Common myeloid progenitor, CD34-positive (primary cell): ENCODE results near the gene PPP2R5C.

ENCODE experiments used
- CTCF ChIA-PET: fragments of 350-600 bp; sonication (Branson Sonifier 250); formaldehyde crosslinking; loops from one replicate; lab custom pipeline; 2021; ENCODE audit warnings: antibody characterized with exemption; lab: Charles Lee
- POLR2A ChIA-PET: fragments of 350-600 bp; sonication (Branson Sonifier 250); formaldehyde crosslinking; loops from one replicate; lab custom pipeline; 2021; ENCODE audit warnings: antibody characterized with exemption; lab: Charles Lee
- DNase-seq, 3 donors: peaks; one replicate each; pipeline versions ENCODE4 v3.0.0 to v3.0.0-alpha.2; 2013
- H3K27ac ChIP-seq, 2 experiments: 1 replicate in 1 of 2; 2 replicates in 1 of 2; pipeline ENCODE4 v1.7.0; 2013; ENCODE audit warnings: inconsistent platforms in 2 of 2, low read length in 2 of 2, mild to moderate bottlenecking in 2 of 2, low read depth in 1 of 2, moderate library complexity in 1 of 2; ENCODE audit not compliant: severe bottlenecking in 2 of 2, insufficient read depth in 1 of 2, poor library complexity in 1 of 2
- H3K27me3 ChIP-seq, 5 experiments: replicated peaks in 2 of 5; 1 replicate in 3 of 5; 2 replicates in 2 of 5; pipeline versions ENCODE4 v1.6.1 to v1.7.0; 2013; ENCODE audit warnings: low read length in 4 of 5, mild to moderate bottlenecking in 2 of 5, moderate library complexity in 2 of 5, inconsistent platforms in 1 of 5; ENCODE audit not compliant: insufficient read depth in 5 of 5, control insufficient read depth in 4 of 5
- H3K36me3 ChIP-seq, 4 experiments: 1 replicate in 2 of 4; 2 replicates in 2 of 4; pipeline versions ENCODE4 v1.6.1 to v1.7.0; 2013; ENCODE audit warnings: low read length in 3 of 4, control low read depth in 1 of 4, mild to moderate bottlenecking in 1 of 4; ENCODE audit not compliant: control insufficient read depth in 4 of 4, insufficient read depth in 4 of 4
- H3K4me1 ChIP-seq, 4 experiments: 1 replicate in 3 of 4; 2 replicates in 1 of 4; pipeline versions ENCODE4 v1.6.1 to v1.7.1; 2013; ENCODE audit warnings: low read length in 3 of 4, mild to moderate bottlenecking in 3 of 4, control low read depth in 1 of 4, inconsistent platforms in 1 of 4, moderate library complexity in 1 of 4; ENCODE audit not compliant: control insufficient read depth in 4 of 4, insufficient read depth in 4 of 4; ENCODE audit errors: control extremely low read depth in 1 of 4
- H3K4me3 ChIP-seq, 7 experiments: 1 replicate in 4 of 7; 2 replicates in 3 of 7; pipeline versions ENCODE4 v1.5.1 to v1.7.0; 2013; ENCODE audit warnings: mild to moderate bottlenecking in 7 of 7, low read length in 6 of 7, moderate library complexity in 6 of 7, inconsistent platforms in 2 of 7, low read depth in 2 of 7, control low read depth in 1 of 7; ENCODE audit not compliant: insufficient read depth in 4 of 7, control insufficient read depth in 1 of 7; ENCODE audit errors: extremely low read depth in 1 of 7
- H3K9me3 ChIP-seq, 5 experiments: 1 replicate in 4 of 5; 2 replicates in 1 of 5; pipeline versions ENCODE4 v1.6.1 to v1.7.1; 2013; ENCODE audit warnings: low read length in 4 of 5, mild to moderate bottlenecking in 2 of 5, inconsistent platforms in 1 of 5, low read depth in 1 of 5, moderate library complexity in 1 of 5; ENCODE audit not compliant: control insufficient read depth in 4 of 5, insufficient read depth in 2 of 5; ENCODE audit errors: control extremely low read depth in 1 of 5
- WGBS: methylation state at CpG from one replicate; pipeline ENCODE4 v1.1.5; 2013; ENCODE audit not compliant: insufficient coverage; 5-methylcytosine and 5-hydroxymethylcytosine counted together

Gene PPP2R5C

GRCh38 chr14:101810897-101811621, 49.5 kb downstream of the PPP2R5C start:
- POLR2A ChIA-PET, result interaction anchor here (2.3 kb wide), 1 partner anchor 64 kb away, joined by 10 read pairs; no protein-coding TSS in a partner anchor
- peak in 1 of 3 donors; percentile 26 for DNase-seq

GRCh38 chr14:101812071-101812470, 50.6 kb downstream of the PPP2R5C start:
- H3K4me1 ChIP-seq, result peaks cover 10 to 25% (median 18%) of the 10 kb centered on the region in 4 experiments
- DNase-seq, result no peak
- H3K4me3 ChIP-seq, result peak overlapping the region in 1 of 7 experiments; percentile 97

More at GRCh38 chr14:101810897-101811621, 49.5 kb downstream of the PPP2R5C start:
- peak overlapping the region; percentile 99 to 100 for H3K27ac ChIP-seq
- H3K27me3 ChIP-seq, result no peaks in the 10 kb centered on the region
- no peaks in the 10 kb centered on the region for H3K9me3 ChIP-seq
- H3K4me3 ChIP-seq, result peak overlapping the region in 6 of 7 experiments; percentile 82 to 97 (median 90)
- WGBS, result 86% methylated on average over 1 of the region's 5 CpGs
- H3K4me1 ChIP-seq, result peaks cover 10 to 25% (median 18%) of the 10 kb centered on the region in 4 experiments
- peaks cover 4 to 15% (median 10%) of the 10 kb centered on the region in 4 experiments for H3K36me3 ChIP-seq
- CTCF ChIA-PET, result interaction anchor here (1.0 kb wide), 2 partner anchors 30 to 35 kb away, joined by 3 read pairs; no protein-coding TSS in a partner anchor

GRCh38 chr14:101813171-101813759, 51.8 kb downstream of the PPP2R5C start:
- Histone ChIP-seq H3K9me3 (no peaks in the 10 kb centered on the region), H3K4me3 (no peak overlapping the region), H3K36me3 (peaks cover 4 to 19% (median 10%) of the 10 kb centered on the region in 4 experiments), H3K4me1 (peaks cover 10 to 27% (median 18%) of the 10 kb centered on the region in 4 experiments), H3K27ac (no peak overlapping the region), H3K27me3 (no peaks in the 10 kb centered on the region)
- DNase-seq, result no peak
- ChIA-PET POLR2A (no interaction called here), CTCF (interaction anchor here (0.6 to 3.8 kb wide), 6 partner anchors 10 to 171 kb away, joined by 3 to 20 read pairs (median 4); no protein-coding TSS in a partner anchor)
- 95% methylated on average over 6 of the region's 7 CpGs for WGBS

More at GRCh38 chr14:101812071-101812470, 50.6 kb downstream of the PPP2R5C start:
- Histone ChIP-seq H3K36me3 (peaks cover 4 to 16% (median 10%) of the 10 kb centered on the region in 4 experiments), H3K27me3 (no peaks in the 10 kb centered on the region), H3K27ac (peak overlapping the region in 1 of 2 experiments; percentile 100), H3K9me3 (no peaks in the 10 kb centered on the region)
- POLR2A ChIA-PET, result interaction anchor here (0.8 kb wide), 1 partner anchor 12 kb away, joined by 3 read pairs; no protein-coding TSS in a partner anchor
- WGBS, result 96% methylated on average over 9 of the region's 11 CpGs
- CTCF ChIA-PET, result interaction anchor here (1.8 to 3.8 kb wide), 2 partner anchors 14 to 19 kb away, joined by 5 to 20 read pairs; no protein-coding TSS in a partner anchor

- POLR2A ChIA-PET, result interaction anchor here (1.4 kb wide), 1 partner anchor 10 kb away, joined by 3 read pairs; no protein-coding TSS in a partner anchor
- H3K4me1 ChIP-seq, result peaks cover 10 to 32% (median 18%) of the 10 kb centered on the region in 4 experiments
- no peaks in the 10 kb centered on the region for H3K9me3 ChIP-seq
- H3K36me3 ChIP-seq, result peaks cover 4 to 19% (median 10%) of the 10 kb centered on the region in 4 experiments
- WGBS, result no CpG with 5 or more reads among the region's 1 CpG
- H3K27me3 ChIP-seq, result no peaks in the 10 kb centered on the region
- peak overlapping the region in 1 of 2 experiments; percentile 25 for H3K27ac ChIP-seq
- no peak for DNase-seq
- CTCF ChIA-PET, result interaction anchor here (1.3 to 3.8 kb wide), 3 partner anchors 12 to 43 kb away, joined by 3 to 20 read pairs (median 7); no protein-coding TSS in a partner anchor
- H3K4me3 ChIP-seq, result no peak overlapping the region
These were observed 52.3 kb downstream of the PPP2R5C start for GRCh38 chr14:101813833-101814232.

- ChIA-PET CTCF (interaction anchor here (0.6 to 3.8 kb wide), 2 partner anchors 11 to 43 kb away, joined by 3 to 20 read pairs; no protein-coding TSS in a partner anchor), POLR2A (interaction anchor here (0.8 to 1.4 kb wide), 3 partner anchors 9 to 16 kb away, joined by 3 read pairs; no protein-coding TSS in a partner anchor)
- Histone ChIP-seq H3K4me1 (peaks cover 10 to 29% (median 14%) of the 10 kb centered on the region in 4 experiments), H3K27me3 (no peaks in the 10 kb centered on the region), H3K4me3 (no peak overlapping the region), H3K27ac (peak overlapping the region in 1 of 2 experiments; percentile 25), H3K36me3 (peaks cover 11 to 28% (median 14%) of the 10 kb centered on the region in 4 experiments), H3K9me3 (no peaks in the 10 kb centered on the region)
- WGBS, result 93% methylated on average over 4 of the region's 5 CpGs
- DNase-seq, result no peak
These were observed 53.4 kb downstream of the PPP2R5C start for GRCh38 chr14:101814934-101815333.

- Histone ChIP-seq H3K9me3 (no peaks in the 10 kb centered on the region), H3K4me3 (no peak overlapping the region), H3K36me3 (peaks cover 11 to 34% (median 18%) of the 10 kb centered on the region in 4 experiments), H3K4me1 (peaks cover 7 to 22% (median 9%) of the 10 kb centered on the region in 4 experiments), H3K27me3 (no peaks in the 10 kb centered on the region), H3K27ac (no peak overlapping the region)
- CTCF ChIA-PET, result interaction anchor here (3.8 kb wide), 1 partner anchor 10 kb away, joined by 20 read pairs; no protein-coding TSS in a partner anchor
- POLR2A ChIA-PET, result no interaction called here
- DNase-seq, result no peak
- 89% methylated on average over 5 of the region's 10 CpGs for WGBS
These were observed 54.5 kb downstream of the PPP2R5C start for GRCh38 chr14:101815994-101816393.
